OCI-LY3 (cell line): Measurements from ENCODE around the gene CCDC141.

Source experiments
- EZH2phosphoT487 ChIP-seq: fragments of 200-600 bp; shearing (Covaris generic); IDR thresholded peaks from 2 replicates; pipeline ENCODE4 v1.6.1; 2018; ENCODE audit warnings: antibody characterized with exemption, mixed run types, low read depth
- TF ChIP-seq, protein P1 (sequence below): fragments of 200-600, 300-600 bp; sonication (generic); IDR thresholded peaks from 2 replicates; pipeline ENCODE4 v1.5.1; 2014; ENCODE audit warnings: antibody characterized with exemption, low read length, low read depth

DNA sequence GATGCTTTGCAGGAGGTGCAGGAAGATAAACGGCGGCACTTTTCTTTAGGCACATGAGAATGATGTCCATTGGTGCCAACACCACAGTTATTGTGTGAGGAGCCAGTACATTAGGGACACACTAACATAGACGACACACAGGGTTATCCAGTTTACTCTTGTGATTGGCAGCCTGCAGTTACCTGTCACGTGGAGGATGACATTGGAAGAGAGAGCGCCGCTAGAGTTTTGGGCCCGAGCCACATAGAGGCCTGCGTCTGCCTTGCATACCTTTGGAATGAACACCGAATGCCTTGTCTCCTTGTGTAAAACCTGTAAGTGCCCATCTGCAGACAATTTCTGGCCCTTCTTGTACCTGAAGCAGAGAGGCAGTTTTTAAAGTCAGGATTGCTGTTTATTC, 215.9 kb downstream of the CCDC141 start:
- TF ChIP-seq, protein P1, sequence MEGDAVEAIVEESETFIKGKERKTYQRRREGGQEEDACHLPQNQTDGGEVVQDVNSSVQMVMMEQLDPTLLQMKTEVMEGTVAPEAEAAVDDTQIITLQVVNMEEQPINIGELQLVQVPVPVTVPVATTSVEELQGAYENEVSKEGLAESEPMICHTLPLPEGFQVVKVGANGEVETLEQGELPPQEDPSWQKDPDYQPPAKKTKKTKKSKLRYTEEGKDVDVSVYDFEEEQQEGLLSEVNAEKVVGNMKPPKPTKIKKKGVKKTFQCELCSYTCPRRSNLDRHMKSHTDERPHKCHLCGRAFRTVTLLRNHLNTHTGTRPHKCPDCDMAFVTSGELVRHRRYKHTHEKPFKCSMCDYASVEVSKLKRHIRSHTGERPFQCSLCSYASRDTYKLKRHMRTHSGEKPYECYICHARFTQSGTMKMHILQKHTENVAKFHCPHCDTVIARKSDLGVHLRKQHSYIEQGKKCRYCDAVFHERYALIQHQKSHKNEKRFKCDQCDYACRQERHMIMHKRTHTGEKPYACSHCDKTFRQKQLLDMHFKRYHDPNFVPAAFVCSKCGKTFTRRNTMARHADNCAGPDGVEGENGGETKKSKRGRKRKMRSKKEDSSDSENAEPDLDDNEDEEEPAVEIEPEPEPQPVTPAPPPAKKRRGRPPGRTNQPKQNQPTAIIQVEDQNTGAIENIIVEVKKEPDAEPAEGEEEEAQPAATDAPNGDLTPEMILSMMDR: no peak
- no peak for TF ChIP-seq EZH2phosphoT487
